GM19438 (cell line): Measurements from ENCODE around the gene PPM1L.

ENCODE experiments used
- ATAC-seq: cut with Tn5 transposase; IDR thresholded peaks from one replicate; pipeline ENCODE4 v1.9.1; 2021; ENCODE audit warnings: low read depth; ENCODE audit not compliant: unreplicated experiment

The PPM1L gene

GRCh38 chr3:160841455-160841854, 85.4 kb downstream of the PPM1L start:
- ATAC-seq: no peak

DNA sequence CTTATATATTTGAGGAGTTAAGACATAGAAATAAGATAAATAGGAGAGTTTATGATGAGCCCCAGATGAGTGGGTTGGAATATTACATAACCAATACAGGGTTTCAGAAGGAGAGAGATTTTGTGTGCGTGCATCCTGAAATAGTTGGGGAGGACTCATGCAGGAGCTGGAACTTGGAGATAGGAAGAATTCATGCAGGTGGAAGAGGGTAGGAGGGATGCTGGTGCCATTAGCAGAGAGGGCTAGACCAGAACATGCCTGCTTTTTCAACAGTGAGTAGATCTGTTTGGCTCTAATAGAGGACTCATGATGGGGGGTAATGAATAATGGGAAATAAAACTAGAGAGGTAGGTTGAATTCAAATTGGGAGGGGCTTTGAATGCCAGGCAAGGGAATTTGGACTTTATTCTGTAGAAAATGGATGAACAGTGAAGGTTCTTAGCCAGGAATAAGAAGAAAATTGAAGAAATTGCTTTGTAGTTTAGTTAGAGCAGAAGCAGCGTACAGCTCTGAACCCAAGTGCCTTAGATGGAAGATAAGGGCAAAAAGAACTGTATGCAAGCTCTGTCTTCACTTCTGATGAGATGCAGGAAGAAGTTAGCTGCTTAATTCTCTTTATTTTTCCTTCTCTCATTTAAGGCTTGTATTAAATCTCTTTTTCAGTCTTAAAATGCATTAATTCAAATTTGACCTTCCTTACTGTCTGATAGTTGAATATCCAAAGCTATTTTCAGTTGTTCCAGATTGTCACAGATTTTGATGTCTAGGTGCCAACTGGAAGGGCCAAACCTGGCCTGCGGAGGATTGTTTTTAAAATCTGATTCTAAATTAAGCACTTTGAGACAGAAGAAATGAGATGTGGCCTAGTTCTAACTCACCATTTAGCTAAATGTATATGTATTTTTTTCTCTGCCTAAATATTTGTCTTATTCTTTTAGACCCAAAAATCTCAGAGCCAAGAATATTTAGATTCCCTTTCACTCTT, 86.3 kb downstream of the PPM1L start:
- ATAC-seq: no peak

GRCh38 chr3:160851629-160852210, 95.7 kb downstream of the PPM1L start:
- no peak for ATAC-seq

GRCh38 chr3:160852856-160853255, 96.8 kb downstream of the PPM1L start:
- no peak for ATAC-seq

- ATAC-seq: no peak
These were observed 100.4 kb downstream of the PPM1L start for GRCh38 chr3:160856450-160856849.

GRCh38 chr3:160857476-160858119, 101.6 kb downstream of the PPM1L start:
- no peak for ATAC-seq

GRCh38 chr3:160860346-160860745, 104.3 kb downstream of the PPM1L start:
- ATAC-seq: no peak

DNA sequence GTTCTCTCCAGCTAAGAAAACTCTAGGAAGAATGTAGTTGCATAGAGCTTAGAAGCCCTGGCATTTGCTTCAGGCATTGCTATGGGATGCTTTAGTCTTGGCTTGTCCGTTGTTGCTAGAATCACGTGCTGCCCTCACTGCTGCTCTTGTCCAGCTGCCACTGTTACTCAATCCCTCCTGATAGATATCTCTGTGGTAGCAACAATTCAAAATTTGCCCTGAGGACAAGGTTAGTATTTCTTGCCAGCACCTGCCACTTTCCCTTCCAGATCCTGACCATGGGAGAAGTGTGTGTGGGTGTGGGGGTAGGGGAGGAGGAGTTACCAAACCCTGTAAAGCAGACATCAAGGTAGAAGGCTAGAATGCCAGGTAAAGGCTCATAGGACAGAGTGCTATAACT, 113.8 kb downstream of the PPM1L start:
- no peak for ATAC-seq

DNA sequence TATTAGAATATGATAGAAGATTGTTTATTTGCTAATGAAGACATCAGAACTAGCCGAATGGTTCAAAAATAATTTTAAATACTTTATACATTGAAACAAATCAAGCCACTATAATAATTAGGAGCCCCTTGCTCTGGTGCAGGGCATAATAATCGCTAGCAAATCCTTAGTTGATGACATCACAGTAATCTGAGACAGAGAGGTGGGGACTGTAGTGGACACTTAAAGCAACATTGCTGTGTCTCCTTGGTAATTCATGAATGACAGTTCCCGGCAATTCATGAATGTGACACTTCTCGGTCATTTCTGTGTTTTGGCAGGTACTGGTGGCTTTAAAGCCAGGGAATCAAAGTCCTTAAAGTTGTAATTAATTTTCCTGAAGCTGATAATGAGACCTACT, 114.3 kb downstream of the PPM1L start:
- no peak for ATAC-seq

- no peak for ATAC-seq
These were observed 118.7 kb downstream of the PPM1L start for GRCh38 chr3:160874736-160875135.

DNA sequence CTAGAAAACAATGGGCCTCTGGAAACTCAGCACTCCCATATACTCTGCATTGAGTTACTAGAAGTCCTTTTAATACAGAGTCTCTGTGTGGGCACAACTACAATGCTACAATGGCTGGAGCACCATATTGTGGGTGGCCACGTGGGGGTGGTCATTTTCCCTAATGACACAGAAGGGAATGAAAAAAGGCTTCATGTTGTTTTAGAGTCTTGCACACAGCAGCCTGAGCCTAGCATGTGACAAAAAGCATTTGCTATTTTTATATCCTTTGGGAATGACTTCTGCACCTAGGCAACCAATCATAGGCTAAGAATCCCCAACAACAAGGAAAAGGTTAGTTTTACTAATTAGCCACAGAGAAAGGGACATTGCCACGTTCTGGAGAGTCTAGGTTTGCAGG, 120.6 kb downstream of the PPM1L start:
- no peak for ATAC-seq

GRCh38 chr3:160879859-160880258, 123.8 kb downstream of the PPM1L start:
- no peak for ATAC-seq

GRCh38 chr3:160883373-160883772, 127.3 kb downstream of the PPM1L start:
- no peak for ATAC-seq

DNA sequence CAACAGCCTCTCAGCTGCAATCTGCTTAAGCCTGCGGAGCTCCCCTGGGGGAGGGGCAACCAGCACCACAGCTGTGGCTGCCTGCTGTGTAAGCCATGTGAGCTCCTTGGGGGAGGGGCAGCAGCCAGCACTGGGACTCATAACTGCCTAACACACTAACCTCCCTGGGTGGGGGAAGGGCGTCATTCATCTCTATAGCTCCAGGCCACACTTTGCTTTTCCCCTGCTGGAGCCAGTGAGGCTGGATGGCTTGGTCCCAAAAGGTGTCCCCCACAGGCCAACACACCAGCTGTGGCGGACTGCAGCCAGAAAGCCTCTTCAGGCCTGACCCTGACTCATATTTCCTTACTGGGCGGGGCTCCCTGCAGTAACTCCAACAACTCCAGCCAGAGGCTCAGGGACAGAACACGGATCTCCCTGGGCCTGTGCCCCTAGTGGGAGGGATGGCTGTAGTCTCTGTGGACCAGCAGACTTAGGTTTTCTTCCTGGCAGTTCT, 129.8 kb downstream of the PPM1L start:
- peak; percentile 31 for ATAC-seq

GRCh38 chr3:160886421-160886820, 130.4 kb downstream of the PPM1L start:
- ATAC-seq: peak; percentile 79

DNA sequence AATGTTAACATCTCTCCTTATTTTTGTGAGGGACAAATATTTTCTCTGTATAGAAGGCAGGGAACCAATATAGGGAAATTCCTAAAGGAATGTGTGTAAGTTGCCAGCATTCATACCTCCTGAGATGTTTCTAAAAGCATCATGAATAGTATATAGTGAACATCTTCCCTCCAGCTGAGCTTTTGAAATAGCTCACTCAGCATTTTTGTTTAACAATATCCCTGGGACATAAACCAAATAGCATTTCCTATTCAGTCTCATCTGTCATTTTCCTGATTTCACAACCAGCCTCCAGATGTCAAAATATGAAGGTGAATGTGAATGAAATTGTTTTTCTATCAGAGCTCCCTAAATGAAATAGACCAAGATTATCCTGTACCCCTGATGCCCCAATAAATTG, 137.2 kb downstream of the PPM1L start:
- ATAC-seq: no peak

GRCh38 chr3:160904691-160905090, 148.7 kb downstream of the PPM1L start:
- ATAC-seq: no peak

- no peak for ATAC-seq
These were observed 150.6 kb downstream of the PPM1L start for GRCh38 chr3:160906646-160907045.

GRCh38 chr3:160909917-160910316, 153.9 kb downstream of the PPM1L start:
- no peak for ATAC-seq

- ATAC-seq: no peak
These were observed 155.4 kb downstream of the PPM1L start for GRCh38 chr3:160911411-160911810.

DNA sequence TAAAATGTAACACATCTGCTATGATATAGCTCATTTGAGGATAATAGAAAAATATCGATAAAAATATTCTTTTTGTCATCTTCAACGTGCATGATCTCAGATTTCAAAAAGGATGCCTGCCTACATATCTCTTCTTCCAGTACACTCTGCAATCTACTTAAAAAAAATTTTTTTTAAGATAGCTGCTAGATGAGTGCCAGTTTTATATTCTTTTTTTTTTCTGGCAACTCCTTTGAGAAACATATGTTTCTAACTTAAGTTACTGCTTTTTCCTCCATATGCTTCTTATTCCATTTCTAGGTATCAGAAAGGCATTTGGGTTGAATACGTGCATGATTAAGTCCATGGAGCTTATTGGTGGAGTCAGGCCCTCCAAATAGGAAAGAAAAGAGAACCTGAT, 160.4 kb downstream of the PPM1L start:
- ATAC-seq: no peak
